GM18511 (cell line): ENCODE data around the gene XRCC6.
A peak's percentile ranks its signal among the peaks of the same experiment; 100 is the strongest.
"Not testable (repeated sequence)": the region's sequence is repeated elsewhere in the genome, so short reads cannot be mapped to it uniquely, and the experiment has no call there.

Experiments
- ATAC-seq: cut with Tn5 transposase; IDR thresholded peaks from one replicate; pipeline ENCODE4 v1.9.1; 2021; ENCODE audit warnings: mild to moderate bottlenecking, moderate library complexity; ENCODE audit not compliant: unreplicated experiment

XRCC6 gene

GRCh38 chr22:41683052-41683451, 62.0 kb downstream of the XRCC6 start:
- no peak for ATAC-seq

GRCh38 chr22:41683616-41684015, 62.5 kb downstream of the XRCC6 start:
- no peak for ATAC-seq

- ATAC-seq: no peak
Observed at GRCh38 chr22:41684194-41684593, 63.1 kb downstream of the XRCC6 start.

GRCh38 chr22:41686890-41687289, 65.8 kb downstream of the XRCC6 start:
- ATAC-seq: not testable (repeated sequence)

- no peak for ATAC-seq
Observed at GRCh38 chr22:41687901-41688364, 66.8 kb downstream of the XRCC6 start.

- ATAC-seq: peak; percentile 78
Observed at GRCh38 chr22:41688365-41689211, 67.5 kb downstream of the XRCC6 start, which contains the start of gene SNU13. Gene SNU13 (minus strand): TSS chr22:41688867. CDS start chr22:41688796, 71 bp downstream.

GRCh38 chr22:41690476-41690875, 69.4 kb downstream of the XRCC6 start:
- no peak for ATAC-seq

GRCh38 chr22:41695211-41695610, 74.1 kb downstream of the XRCC6 start:
- ATAC-seq: no peak

- no peak for ATAC-seq
Observed at GRCh38 chr22:41696703-41697102, 75.6 kb downstream of the XRCC6 start.

- ATAC-seq: peak; percentile 75
Observed at GRCh38 chr22:41697126-41697775, 76.2 kb downstream of the XRCC6 start.

GRCh38 chr22:41699264-41700107, 78.4 kb downstream of the XRCC6 start, which contains the start of gene MEI1:
Gene MEI1 (plus strand): TSS chr22:41699503. CDS start chr22:41699539, 36 bp downstream.
- ATAC-seq: no peak

GRCh38 chr22:41700108-41700364, 78.9 kb downstream of the XRCC6 start:
- ATAC-seq: no peak

GRCh38 chr22:41702763-41703162, 81.7 kb downstream of the XRCC6 start:
- ATAC-seq: no peak

GRCh38 chr22:41709341-41709740, 88.2 kb downstream of the XRCC6 start:
- ATAC-seq: no peak

GRCh38 chr22:41713004-41713403, 91.9 kb downstream of the XRCC6 start:
- ATAC-seq: no peak
